Suppressor macrophage (primary cell): Measurements from ENCODE around the gene POLR2C.
"Not testable (repeated sequence)": the region's sequence is repeated elsewhere in the genome, so short reads cannot be mapped to it uniquely, and the experiment has no call there.

Experiments used
- DNase-seq, 4 experiments: peaks; one replicate each; pipeline ENCODE4 v3.0.0-alpha.2; 2020 to 2022

POLR2C gene

DNA sequence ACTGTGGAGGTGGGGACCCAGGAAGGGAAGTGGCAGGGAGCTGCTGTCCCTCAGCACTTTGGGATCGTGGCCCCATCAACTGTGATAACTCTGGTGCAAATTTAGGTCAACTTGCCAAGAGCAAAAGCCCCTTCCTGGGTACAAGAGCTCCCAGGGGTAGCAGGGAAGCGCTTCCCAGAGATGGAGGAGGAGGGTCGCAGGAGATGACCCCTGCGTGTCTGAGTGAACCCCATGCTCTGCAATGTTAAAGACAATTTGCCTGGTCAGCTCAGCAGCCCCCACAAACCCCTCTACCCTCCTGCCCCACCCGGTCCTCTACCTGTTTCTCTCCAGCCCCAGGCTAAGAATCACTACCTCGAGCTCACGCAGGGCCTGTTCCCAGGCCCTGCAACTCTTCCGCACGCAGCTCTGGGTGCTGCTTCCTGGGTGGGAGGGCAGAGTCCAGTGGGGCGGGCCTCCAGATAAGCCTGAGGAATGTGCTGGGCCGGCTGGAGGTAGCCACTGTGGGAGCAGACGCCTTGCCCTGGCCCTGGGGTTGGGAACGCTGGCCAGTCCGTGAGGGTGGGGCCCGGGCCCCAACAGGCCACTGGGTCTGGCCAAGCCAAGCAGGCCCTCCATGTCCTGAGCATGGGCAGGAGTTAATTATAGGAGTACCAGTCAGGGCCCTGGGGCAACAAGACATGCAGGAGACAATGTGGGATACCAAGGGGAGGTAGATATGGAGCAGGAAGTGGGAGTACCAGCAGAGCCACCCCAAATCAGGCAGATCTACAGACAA is 17.7 kb downstream of the POLR2C start:
- DNase-seq: no peak

- no peak for DNase-seq
These were observed 18.3 kb downstream of the POLR2C start for GRCh38 chr16:57480754-57481230.

DNA sequence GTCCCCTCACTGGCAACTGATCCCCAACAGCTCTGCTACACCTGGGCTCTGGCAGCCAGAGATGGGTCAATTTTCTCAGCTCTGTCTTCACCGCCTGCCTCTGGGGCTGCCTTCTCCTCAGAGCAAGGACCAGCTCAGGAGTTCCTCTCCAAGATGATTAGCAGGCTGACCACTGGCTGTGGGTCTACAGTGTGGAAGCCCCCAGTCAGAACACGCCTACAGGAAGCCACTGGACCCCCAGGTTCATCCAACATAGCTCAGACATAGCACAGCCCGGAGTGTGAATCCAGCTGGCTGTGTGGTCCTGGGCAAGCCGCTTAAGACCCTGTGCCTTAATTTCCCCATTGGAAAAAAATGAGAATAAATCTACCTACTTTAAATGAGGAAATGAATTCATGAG is 18.9 kb downstream of the POLR2C start:
- no peak for DNase-seq

DNA sequence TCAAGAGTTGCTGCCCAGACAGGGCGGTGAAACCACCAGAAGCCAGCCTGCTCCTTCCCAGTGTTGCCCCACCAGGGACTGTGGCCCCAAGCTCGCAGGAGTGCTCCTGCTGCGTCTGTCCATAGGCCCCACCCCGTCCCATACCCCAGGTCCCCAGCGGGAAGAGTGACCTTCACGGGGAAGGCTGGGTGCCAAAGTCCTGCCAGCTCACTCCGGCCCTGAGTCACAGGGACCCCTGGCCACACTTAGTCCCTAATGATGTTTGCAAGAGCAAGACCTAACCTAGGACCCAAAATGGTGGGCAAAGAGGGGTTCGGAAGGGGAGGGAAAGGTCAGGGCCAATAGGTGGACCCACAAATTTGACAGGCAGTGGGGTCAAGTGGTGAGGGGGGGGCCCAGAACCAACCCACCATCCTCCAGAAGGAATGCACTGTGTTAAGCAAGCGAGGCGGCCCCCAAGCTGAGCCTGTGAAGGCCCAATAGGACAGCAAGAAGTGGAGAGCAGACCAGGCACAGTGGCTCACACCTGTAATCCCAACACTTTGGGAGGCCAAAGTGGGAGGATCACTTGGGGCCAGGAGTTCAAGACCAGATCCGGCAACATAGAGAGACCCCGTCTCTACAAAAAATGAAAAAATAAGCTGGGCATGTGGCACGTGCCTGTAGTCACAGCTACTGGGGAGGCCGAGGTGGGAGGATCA is 20.5 kb downstream of the POLR2C start:
- no peak for DNase-seq

GRCh38 chr16:57483725-57484514 is 21.4 kb downstream of the POLR2C start:
- DNase-seq: no peak

DNA sequence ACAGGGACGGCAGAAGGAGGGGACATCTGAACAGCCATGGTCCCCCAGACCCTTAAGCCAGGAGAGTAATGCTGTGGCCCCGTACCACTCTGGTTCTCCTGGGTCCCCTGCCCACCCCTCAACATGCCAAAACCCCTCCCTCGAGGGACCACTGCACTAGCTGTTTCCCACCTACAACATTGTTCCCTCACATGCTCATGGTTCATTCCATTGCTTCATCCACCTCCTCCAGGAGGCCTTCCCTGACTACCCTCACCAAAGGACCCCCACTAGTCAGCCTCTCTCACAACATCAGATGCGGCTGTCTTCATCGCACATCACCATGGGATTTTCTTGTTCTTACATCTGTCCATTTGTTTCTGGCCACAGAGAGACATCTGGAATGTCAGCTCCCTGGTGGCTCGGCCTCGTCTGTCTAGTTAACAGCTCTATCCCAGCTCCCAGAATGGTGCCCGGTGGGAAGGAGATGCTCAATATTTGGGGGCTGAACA is 22.1 kb downstream of the POLR2C start:
- DNase-seq: no peak

DNA sequence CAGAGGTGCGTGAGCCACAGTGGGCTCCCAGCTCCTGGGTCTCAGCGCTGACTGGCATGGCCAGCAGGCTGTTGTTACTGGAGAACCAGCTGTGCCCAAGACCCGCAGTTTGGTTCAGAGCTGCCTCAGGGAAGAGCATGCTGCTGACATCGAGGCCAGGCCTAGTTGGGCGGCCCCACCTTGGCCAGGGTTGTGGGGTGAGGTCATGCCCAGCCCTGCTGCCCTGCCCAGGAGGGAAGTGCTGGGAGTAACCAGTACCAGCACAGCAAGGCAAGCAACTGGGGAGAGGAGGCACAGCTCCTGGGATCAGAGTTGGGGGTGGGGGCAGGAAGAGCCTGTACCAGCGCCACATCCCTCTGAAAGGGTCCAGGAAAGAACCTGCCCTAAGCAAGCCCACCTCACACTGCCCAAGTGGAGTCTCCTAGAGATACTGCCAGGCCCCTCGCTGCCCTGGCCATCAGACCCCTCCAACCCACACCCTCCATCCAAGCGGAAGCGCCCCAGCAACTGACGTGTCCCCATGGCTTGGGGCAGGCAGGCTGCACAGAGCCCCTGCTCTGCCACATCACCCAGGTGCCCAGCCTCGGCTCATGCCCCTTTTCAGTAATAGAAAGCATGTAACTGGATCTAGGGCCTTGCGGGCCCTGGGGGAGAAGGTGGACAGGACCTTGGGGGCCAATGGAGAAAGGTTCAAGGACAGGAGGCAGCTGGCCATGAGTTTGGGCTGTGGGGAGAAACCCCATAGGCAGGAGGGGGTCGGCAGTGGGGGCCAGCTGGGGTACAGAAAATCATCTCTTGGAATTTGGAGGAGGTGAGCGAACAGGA is 22.8 kb downstream of the POLR2C start:
- DNase-seq: no peak

DNA sequence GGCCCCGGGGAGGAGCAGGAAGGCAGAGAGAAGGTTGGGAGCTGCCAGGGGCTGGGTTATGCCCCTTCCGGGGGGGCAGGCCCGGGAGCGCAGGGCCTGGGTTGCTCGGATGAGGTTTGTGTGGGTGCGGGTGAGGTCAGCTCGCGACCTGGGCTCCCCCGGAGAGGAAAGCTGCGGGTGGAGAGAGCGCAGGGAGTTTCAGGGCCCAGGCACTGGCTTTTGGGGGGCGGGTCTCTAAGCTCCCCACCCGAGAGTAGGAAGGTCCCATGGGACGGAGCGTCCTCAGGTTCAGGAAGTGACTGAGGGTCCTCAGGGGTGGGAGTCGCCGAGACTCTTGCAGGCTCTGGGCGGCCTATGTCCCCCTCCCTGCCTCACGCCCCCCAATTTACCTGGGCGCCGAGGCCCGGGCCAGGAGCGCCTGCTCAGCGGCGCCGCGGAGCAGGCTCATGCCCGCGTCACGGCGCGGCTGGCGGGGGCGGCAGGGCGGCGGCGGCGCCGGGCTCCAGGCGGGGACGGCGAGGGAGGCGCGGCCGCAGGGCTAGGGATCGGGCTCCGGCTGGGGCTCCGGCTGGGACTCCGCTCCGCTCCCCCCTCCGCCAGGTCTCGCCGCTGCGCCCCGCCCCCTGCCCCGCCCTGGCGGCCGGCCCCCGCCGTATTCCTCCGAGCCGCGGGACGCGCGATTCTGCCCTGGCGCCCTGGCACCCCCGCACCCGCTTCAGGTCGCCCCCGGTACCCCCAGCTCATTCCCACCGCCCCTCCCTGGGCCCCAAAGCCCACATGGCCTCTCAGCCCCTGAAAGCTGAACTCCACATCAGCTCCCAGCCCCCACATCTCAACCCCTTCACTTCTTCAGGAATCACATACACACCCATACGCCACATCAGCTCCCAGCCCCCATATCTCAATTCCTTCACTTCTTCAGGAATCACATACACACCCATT is 23.7 kb downstream of the POLR2C start, which contains the start of gene DOK4:
Gene DOK4 (minus strand): TSS at position 578 of the 942 bp plus-strand sequence. CDS start 6,986 bp downstream, outside the sequence.
- DNase-seq: peak; percentile 52 to 91 (median 73)

- no peak for DNase-seq
These were observed 24.7 kb downstream of the POLR2C start for GRCh38 chr16:57486858-57487834.

DNA sequence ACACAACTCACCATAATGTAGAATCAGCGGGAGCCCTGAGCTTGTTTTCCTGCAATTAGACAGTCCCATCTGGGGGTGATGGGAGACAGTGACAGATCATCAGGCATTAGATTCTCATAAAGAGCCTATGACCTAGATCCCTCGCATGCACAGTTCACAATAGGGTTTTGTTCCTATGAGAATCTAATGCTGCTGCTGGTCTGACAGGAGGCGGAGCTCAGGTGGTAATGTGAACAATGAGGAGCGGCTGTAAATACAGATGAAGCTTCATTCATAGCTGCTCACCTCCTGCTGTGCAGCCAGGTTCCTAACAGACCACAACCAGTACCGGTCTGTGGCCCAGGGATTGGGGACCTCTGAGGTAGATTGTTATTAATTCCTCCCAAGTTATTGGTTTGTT is 26.8 kb downstream of the POLR2C start:
- no peak for DNase-seq

DNA sequence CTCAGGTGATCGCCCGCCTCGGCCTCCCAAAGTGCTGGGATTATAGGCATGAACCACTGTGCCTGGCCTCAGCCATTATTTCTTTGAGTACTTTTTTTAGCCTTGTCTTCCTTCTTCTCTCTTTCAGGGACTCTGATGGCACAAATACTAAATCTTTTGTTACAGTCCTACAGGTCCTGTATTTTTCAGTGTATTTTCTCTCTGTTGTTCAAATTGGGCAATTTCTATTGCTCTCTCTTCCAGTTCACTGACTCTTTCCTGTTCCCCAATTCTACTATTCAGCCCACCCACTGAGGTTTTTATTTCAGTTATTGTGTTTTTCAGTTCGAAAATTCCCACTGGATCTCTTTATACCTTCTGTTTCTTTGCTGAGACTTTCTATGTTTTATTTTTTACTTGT is 31.3 kb downstream of the POLR2C start:
- no peak for DNase-seq

- no peak for DNase-seq
These were observed 34.6 kb downstream of the POLR2C start for GRCh38 chr16:57497121-57497520.

- no peak for DNase-seq
These were observed 35.6 kb downstream of the POLR2C start for GRCh38 chr16:57498031-57498430.

DNA sequence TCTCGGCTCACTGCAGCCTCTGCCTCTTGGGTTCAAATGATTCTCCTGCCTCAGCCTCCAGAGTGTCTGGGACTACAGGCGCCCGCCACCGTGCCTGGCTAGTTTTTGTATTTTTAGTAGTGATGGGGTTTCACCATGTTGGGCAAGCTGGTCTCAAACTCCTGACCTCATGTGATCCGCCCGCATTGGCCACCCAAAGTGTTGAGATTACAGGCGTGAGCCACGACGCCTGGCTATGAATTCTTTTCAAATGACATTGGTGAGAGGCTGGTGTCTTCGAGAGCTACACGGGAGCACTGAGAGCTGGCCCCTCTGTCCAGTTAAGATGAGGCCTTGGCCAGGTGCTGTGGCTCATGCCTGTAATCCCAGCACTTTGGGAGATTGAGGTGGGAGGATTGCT is 37.5 kb downstream of the POLR2C start:
- DNase-seq: not testable (repeated sequence)

DNA sequence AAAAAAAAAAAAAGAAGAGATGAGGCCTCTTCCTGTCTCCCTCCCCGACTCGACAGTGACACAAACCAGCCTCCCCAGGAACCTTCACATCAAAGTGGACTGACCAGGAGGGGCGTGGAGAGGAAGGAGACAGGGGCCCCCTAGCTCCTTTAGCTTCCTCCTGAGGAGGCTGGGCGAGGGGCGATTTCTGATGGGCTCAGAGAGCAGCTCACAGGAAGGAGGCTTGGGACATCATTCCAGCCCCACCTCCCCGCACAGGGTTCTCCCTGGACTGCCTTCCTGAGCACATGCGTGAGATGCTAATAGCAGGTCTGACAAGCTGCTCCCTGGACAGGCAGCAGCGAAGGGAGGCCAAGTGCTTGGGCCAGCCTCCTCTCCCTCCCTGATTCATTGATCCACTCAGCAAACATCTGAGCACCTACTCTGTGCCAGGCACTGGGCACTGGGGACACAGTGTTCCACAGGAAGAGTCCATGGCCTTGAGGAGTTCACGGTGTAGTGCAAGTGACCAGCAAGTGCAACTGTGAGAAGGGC is 38.2 kb downstream of the POLR2C start:
- DNase-seq: no peak

DNA sequence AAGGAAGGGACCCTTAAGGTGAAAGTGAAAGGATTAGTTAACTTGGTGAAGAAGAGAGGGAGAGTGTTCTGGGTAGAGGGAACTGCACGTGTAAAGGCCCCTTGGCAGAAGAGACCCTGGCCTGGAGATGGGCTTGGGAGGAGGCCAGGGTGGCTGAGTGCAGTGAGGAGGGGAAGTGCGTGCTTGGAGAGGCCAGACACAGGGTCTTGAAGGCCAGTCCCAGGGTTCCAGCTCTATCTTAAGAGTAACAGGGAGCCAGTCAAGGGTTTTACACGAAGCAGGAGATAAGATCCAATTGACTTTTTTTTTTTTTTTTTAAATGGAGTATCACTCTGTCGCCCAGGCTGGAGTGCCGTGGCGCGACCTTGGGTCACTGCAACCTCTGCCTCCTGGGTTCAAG is 39.0 kb downstream of the POLR2C start:
- DNase-seq: no peak

DNA sequence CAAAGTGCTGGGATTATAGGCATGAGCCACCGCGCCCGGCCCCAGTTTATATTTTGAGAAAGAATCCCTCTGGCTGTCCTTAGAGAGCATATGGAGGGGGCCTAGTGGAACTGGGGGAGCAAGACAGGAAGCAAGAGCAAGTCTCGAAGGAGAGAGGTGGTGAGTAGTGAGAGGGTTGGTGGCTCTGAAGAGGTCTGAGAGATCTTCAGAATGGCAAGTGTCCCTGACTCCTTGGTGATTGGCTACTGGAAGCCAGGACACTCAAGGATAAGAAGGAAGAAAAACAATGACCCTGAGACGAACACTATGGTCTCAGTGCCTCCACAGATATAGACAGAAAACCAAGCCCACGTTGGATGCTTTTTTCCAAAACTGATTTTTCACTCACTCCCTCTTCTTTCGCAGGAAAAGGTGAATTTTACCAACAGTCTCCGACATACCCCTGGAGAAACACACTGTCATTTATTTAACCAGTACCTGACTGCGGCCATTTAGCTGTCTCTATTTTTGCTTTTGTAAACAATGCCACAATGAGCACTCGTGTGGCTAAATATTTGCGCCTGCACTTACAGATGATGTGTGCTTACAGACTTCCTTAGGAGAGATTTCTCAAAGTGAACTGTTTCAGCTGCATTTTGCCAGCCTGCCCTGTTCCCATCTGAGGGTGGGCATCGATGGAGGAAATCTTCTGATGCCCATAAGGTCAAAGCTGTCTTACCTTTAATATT is 39.7 kb downstream of the POLR2C start:
- no peak for DNase-seq

- DNase-seq: no peak
These were observed 40.9 kb downstream of the POLR2C start for GRCh38 chr16:57503366-57503765.

DNA sequence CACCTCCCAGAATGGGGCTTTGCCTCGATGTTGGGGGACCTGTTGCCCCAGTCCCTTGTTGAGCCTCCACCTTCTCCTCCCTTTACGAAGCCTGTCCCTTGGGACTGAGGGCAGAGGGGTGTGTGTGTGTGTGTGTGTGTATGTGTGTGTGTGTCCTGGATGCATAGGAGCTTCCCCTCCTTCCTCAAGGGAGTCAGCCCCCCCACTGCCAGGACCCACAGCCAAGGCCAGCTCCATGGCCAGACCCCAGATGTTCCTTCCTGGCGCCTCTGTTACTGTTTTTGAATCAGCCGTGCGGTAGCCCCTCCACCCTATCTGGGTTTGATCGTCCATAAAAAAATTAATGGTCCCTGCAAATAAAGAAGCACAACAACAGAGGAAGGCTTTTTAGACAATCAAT is 41.5 kb downstream of the POLR2C start:
- DNase-seq: no peak
